ENCODE measurements around the gene MYF5.

The MYF5 gene

DNA sequence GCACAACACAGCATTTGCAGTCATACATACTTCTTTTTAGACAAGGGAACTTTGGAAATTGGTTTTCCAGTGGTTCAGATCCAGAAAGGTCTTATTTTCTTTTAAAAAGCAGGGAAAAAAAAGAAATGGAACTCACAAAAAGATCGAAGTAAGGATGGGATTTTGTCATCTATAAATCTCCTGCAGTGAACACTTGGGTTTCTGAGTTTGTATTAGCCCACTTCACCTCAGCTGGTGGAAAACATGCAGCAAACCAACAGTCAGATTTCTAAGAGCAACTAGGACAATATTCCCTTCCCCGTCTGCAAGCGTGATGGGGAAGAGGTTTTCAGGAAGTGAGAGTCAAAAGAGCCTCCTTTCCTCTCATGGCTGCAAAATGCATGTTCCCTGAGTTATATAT lies 4.6 kb downstream of the MYF5 start:
- no peak for DNase-seq (ENCODE audit: low read depth in 2 of 2)
- no peak overlapping the region for H3K4me3 ChIP-seq (replicated peaks in 1 of 2; ENCODE audit: low read depth in 2 of 2, low read length in 2 of 2)
- TF ChIP-seq, protein P1, sequence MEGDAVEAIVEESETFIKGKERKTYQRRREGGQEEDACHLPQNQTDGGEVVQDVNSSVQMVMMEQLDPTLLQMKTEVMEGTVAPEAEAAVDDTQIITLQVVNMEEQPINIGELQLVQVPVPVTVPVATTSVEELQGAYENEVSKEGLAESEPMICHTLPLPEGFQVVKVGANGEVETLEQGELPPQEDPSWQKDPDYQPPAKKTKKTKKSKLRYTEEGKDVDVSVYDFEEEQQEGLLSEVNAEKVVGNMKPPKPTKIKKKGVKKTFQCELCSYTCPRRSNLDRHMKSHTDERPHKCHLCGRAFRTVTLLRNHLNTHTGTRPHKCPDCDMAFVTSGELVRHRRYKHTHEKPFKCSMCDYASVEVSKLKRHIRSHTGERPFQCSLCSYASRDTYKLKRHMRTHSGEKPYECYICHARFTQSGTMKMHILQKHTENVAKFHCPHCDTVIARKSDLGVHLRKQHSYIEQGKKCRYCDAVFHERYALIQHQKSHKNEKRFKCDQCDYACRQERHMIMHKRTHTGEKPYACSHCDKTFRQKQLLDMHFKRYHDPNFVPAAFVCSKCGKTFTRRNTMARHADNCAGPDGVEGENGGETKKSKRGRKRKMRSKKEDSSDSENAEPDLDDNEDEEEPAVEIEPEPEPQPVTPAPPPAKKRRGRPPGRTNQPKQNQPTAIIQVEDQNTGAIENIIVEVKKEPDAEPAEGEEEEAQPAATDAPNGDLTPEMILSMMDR (IDR thresholded peaks at IDR 0.05; ENCODE audit: low read depth, low read length), result no peak

DNA sequence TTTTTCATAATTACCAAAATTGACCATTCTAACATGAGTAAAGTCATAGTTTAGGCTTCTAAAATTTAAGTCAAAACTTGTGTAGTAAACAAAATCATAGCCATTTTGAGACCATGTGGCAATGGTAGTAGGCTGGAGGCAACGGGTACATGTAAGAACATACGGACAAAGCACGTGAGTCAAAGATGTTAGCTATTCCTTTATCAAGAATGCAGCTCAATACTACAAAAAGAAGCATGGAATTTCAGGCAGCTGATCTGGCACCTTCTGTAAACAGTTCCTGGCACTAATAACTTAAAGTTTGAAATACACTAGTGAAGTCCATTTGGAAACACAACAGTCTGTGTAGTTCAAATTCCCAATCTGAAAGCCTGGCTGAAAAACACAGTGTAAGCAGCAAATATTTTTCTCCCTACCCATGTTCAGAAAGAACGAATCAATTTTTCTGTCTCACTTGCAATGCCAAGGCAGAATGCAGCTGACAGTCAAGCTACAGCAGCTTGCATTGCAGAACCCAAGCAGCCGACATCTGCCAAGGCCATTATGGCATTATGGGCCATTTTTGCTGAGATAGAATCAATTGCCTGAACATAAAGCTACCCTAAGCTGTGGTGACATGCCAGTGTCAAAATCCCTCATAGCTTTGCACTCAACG lies 29.3 kb downstream of the MYF5 start:
- H3K4me3 ChIP-seq (replicated peaks in 1 of 2; ENCODE audit: low read depth in 2 of 2, low read length in 2 of 2), result no peak overlapping the region
- TF ChIP-seq, protein P1 (IDR thresholded peaks at IDR 0.05; ENCODE audit: low read depth, low read length), result no peak
- peak in 1 of 2 donors; percentile 2 for DNase-seq (ENCODE audit: low read depth in 2 of 2)

DNA sequence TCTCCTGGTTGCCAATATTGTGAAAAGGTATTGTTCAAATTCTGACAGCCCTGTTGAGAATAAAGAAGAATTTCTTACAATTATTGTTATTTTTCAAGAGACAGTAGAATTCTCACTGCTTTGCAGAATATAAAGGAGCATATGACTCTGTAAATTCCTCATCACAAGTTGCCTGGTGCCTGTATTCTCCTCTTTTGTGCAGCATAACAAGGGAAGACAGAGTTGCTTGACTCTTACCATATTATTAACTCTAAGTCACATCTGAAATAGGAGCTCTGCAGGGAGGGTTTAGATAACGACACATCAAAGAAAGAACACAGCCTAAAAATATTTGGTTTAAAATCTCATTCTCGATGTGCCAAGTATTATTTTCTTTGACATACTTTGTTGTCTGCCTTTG lies 31.1 kb downstream of the MYF5 start:
- TF ChIP-seq, protein P1 (IDR thresholded peaks at IDR 0.05; ENCODE audit: low read depth, low read length), result no peak

DNA sequence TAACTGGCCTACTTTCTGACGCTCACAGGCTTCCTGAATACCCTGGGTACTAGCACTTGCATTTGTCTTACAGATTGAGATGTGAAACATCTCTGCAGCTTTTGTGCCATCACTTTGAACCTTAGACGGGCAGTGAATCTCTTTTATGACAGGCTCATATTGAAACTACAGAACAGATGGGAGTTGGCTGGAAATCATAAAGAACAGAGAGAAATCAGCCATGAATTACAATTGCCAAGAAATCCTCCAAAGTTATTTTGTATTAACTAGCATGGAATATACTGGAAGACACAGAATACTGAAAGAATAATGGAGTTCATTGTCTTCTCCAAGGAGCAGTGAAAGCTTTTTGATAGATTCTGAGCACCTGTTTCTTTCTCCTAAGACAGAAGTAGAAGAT lies 32.7 kb downstream of the MYF5 start:
- TF ChIP-seq, protein P1 (IDR thresholded peaks at IDR 0.05; ENCODE audit: low read depth, low read length), result no peak
- no peak for DNase-seq (ENCODE audit: low read depth in 2 of 2)
- no peak overlapping the region for H3K4me3 ChIP-seq (replicated peaks in 1 of 2; ENCODE audit: low read depth in 2 of 2, low read length in 2 of 2)

More for the DNA sequence above, 31.1 kb downstream of the MYF5 start:
- no peak for DNase-seq (ENCODE audit: low read depth in 2 of 2)
- no peak overlapping the region for H3K4me3 ChIP-seq (replicated peaks in 1 of 2; ENCODE audit: low read depth in 2 of 2, low read length in 2 of 2)

DNA sequence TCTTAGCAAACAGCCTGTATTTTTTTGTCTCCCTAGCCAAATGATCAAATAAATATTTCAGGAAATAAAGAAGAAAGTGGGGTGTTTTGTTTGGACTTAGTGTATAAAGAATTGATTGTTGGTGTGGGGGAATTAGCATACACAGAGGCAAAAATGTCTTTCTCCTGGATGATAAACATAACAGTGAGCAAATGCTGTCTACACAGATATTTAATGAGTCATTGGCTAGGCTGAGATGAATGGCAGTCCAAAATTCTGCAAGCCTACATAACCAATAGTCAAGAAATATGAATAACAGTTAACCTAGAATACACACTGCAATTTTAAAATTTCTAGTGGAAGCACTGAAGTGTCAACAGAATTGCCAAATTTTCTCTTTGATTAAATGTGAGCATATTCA lies 35.8 kb downstream of the MYF5 start:
- no peak overlapping the region for H3K4me3 ChIP-seq (replicated peaks in 1 of 2; ENCODE audit: low read depth in 2 of 2, low read length in 2 of 2)
- peak in 1 of 2 donors; percentile 28 for DNase-seq (ENCODE audit: low read depth in 2 of 2)
- TF ChIP-seq, protein P1 (IDR thresholded peaks at IDR 0.05; ENCODE audit: low read depth, low read length), result no peak

DNA sequence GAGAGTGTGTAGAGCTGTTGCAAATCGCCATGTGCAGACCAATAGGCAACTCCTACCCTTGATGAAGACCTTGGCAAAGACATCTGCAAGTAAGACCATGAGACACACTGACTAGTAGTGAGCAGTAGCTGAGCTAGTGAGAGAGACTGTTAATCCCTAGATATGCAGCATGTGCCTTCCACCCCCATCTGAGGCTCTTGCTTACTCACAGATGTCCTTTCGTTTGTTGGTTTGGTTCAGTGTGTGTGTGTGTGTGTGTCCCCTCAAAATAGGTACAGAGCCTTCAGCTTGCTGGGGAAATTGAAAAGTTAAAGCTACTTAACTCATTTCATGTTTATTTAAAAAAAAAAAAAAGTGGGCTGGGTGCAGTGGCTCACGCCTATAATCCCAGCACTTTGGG lies 37.6 kb downstream of the MYF5 start:
- DNase-seq (ENCODE audit: low read depth in 2 of 2), result no peak
- no peak overlapping the region for H3K4me3 ChIP-seq (replicated peaks in 1 of 2; ENCODE audit: low read depth in 2 of 2, low read length in 2 of 2)
- TF ChIP-seq, protein P1 (IDR thresholded peaks at IDR 0.05; ENCODE audit: low read depth, low read length), result no peak

DNA sequence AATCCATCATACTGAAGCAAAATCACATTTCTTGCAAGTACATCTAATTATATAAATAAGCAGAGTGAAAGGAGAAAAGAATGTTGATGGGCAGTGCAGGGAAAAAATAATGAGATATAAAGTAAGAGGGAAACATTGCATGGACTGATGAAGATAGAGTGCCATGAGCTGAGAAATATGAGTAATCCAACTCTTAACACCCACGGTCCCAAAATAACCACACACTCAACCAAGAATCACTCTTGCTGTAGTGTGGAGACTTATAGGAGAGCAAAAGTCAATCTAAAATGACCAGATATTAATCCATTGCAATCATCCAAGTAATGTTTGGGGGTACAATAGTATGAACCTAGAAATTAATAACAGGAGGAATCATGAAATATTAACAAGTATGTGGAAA lies 40.2 kb downstream of the MYF5 start:
- H3K4me3 ChIP-seq (replicated peaks in 1 of 2; ENCODE audit: low read depth in 2 of 2, low read length in 2 of 2), result no peak overlapping the region
- TF ChIP-seq, protein P1 (IDR thresholded peaks at IDR 0.05; ENCODE audit: low read depth, low read length), result no peak
- DNase-seq (ENCODE audit: low read depth in 2 of 2), result peak; percentile 7 to 39

Data from cardiac fibroblast (primary cell).